ENCODE results near the gene TRIP12. TPM values are rescaled to one million over a fixed set of nuclear protein-coding genes. Genes with fewer than 3 reads are reported as not detected.
A peak's percentile ranks its signal among the peaks of the same experiment; 100 is the strongest.

TRIP12 gene
- polyA plus RNA-seq, 4 donors, result 16.8 to 93.9 (median 25.8) TPM

DNA sequence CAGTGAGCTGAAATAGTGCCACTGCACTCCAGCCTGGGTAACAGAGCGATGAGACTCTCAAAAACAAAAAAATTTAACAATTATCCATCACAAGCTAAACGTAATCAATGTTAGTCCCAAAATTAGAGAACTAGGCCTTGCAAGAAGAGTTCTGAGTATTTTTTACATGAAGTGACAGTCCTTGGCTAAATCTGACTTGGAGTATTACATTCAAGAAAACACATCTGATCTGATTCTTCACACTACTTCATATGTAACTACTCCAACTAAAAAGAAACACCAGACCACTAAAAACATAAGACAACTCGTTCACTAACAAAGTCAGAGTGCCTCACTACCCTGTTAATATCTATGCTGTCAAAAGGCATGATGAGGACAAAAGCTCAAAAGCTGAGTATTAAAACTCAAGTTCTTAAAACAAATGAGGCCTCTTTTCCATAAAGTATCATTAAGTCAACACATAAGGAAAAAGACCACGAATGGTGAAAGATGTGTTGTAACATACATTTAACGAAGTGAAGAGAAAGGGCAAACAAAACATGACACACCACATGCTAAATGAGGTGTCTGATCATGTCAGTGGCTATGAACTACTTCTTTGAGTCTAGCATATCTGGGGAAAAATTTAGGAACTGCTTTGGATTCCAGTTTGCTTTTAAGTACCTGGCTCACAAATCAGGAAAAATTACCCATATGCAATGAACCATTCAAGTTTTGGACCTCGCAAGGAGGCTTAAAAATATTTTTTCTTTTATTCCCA is 42.4 kb downstream of the TRIP12 start:
- FAIRE-seq, result no peak
- H3K36me3 ChIP-seq (ENCODE audit: control insufficient read depth in 3 of 3, insufficient read depth in 2 of 3, low read depth in 1 of 3, low read length in 3 of 3), result peaks cover 0 to 28% (median 3%) of the 10 kb centered on the region in 3 donors

DNA sequence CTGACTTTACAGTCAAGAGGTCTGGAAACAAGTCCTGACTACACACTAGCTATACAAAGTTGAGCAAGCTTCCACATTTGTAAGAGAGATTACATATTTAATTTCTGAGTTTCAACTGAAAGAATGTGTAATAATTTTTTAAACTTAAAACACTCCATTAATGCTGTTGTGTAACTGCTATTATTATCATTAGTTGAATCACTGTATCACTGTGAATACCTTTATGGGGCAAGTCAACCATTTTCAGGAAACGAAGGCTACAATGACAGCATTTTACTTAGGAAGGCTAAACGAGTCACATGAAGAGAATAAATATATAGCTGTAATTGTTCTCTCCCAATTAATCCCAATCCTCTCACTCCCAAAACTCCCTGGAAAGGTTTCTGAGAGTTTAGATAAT is 46.3 kb downstream of the TRIP12 start:
- Histone ChIP-seq H3K4me3 (ENCODE audit: low read depth in 1 of 3, low read length in 3 of 3) (no peak overlapping the region), H3K4me1 (ENCODE audit: control insufficient read depth in 3 of 3, insufficient read depth in 2 of 3, low read depth in 1 of 3, low read length in 2 of 3) (peaks cover 0 to 6% (median 0%) of the 10 kb centered on the region in 3 donors), H3K36me3 (ENCODE audit: control insufficient read depth in 3 of 3, insufficient read depth in 2 of 3, low read depth in 1 of 3, low read length in 3 of 3) (peaks cover 0 to 37% (median 3%) of the 10 kb centered on the region in 3 donors), H3K9me3 (ENCODE audit: control insufficient read depth in 2 of 2, insufficient read depth in 1 of 2, low read depth in 1 of 2, low read length in 1 of 2) (no peaks in the 10 kb centered on the region), H3K27me3 (ENCODE audit: control insufficient read depth in 3 of 3, insufficient read depth in 3 of 3, low read length in 3 of 3) (no peaks in the 10 kb centered on the region), H3K27ac (ENCODE audit: low read depth in 1 of 3, low read length in 2 of 3) (no peak overlapping the region)
- DNase-seq, result no peak
- 78 to 91% (median 79%) methylated on average over 2 of the region's 2 CpGs for WGBS, 3 donors
- no peak for FAIRE-seq

More for the DNA sequence above, 42.4 kb downstream of the TRIP12 start:
- no peak overlapping the region for H3K27ac ChIP-seq (ENCODE audit: low read depth in 1 of 3, low read length in 2 of 3)
- H3K4me3 ChIP-seq (ENCODE audit: low read depth in 1 of 3, low read length in 3 of 3), result no peak overlapping the region
- no peaks in the 10 kb centered on the region for H3K9me3 ChIP-seq (ENCODE audit: control insufficient read depth in 2 of 2, insufficient read depth in 1 of 2, low read depth in 1 of 2, low read length in 1 of 2)
- H3K27me3 ChIP-seq (ENCODE audit: control insufficient read depth in 3 of 3, insufficient read depth in 3 of 3, low read length in 3 of 3), result no peaks in the 10 kb centered on the region
- WGBS, 3 donors, result 86 to 94% (median 92%) methylated on average over 6 of the region's 6 CpGs
- no peak for DNase-seq
- H3K4me1 ChIP-seq (ENCODE audit: control insufficient read depth in 3 of 3, insufficient read depth in 2 of 3, low read depth in 1 of 3, low read length in 2 of 3), result no peaks in the 10 kb centered on the region

DNA sequence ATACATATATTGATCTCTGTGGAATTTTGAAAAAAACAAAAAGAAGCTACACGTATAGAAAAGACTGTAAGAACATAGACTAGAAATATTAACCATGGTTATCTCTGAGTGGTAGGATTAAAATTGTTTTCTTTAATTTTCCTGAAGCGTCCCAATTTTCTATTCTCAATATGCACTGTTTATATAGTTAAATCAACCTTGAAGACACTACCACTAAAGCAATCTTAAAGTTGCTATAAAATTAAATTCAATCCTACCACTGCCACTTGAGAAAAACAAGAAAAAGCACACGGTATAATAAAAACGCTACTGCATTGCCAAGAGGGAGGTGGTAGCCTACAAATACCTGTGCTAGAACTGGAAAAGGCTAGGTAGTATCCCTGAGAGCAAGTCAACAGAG is 47.2 kb downstream of the TRIP12 start:
- Histone ChIP-seq H3K4me1 (ENCODE audit: control insufficient read depth in 3 of 3, insufficient read depth in 2 of 3, low read depth in 1 of 3, low read length in 2 of 3) (peaks cover 0 to 6% (median 0%) of the 10 kb centered on the region in 3 donors), H3K36me3 (ENCODE audit: control insufficient read depth in 3 of 3, insufficient read depth in 2 of 3, low read depth in 1 of 3, low read length in 3 of 3) (peaks cover under 1 to 33% (median 2%) of the 10 kb centered on the region in 3 donors), H3K27ac (ENCODE audit: low read depth in 1 of 3, low read length in 2 of 3) (no peak overlapping the region), H3K4me3 (ENCODE audit: low read depth in 1 of 3, low read length in 3 of 3) (no peak overlapping the region), H3K9me3 (ENCODE audit: control insufficient read depth in 2 of 2, insufficient read depth in 1 of 2, low read depth in 1 of 2, low read length in 1 of 2) (no peaks in the 10 kb centered on the region), H3K27me3 (ENCODE audit: control insufficient read depth in 3 of 3, insufficient read depth in 3 of 3, low read length in 3 of 3) (no peaks in the 10 kb centered on the region)
- 84 to 87% (median 86%) methylated on average over 4 of the region's 4 CpGs for WGBS, 3 donors
- no peak for FAIRE-seq
- no peak for DNase-seq

DNA sequence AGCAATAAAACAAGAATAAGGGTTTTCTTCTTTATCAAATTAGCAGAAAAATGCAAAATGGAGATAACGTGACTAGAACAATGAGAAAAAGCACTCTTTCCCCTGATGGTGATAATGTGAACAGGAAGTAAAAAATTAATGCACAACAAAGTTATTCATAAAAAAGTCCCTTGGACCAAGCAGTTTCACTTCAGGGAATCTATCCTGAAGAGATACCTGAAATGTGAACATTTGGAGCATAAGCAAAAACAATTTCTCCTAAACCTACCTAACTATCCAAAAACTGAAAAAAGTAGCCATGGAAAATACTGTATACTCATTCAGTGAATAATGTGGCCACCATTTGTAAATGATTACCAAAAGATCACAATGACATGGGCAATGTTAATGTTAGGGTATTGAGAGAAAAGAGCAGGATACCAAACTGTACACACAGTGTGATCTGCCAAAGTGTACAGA is 48.7 kb downstream of the TRIP12 start:
- H3K4me1 ChIP-seq (ENCODE audit: control insufficient read depth in 3 of 3, insufficient read depth in 2 of 3, low read depth in 1 of 3, low read length in 2 of 3), result peaks cover 0 to 6% (median 0%) of the 10 kb centered on the region in 3 donors
- FAIRE-seq (no peak), DNase-seq (peak in 1 of 2 donors; percentile 16)
- no peak overlapping the region for H3K4me3 ChIP-seq (ENCODE audit: low read depth in 1 of 3, low read length in 3 of 3)
- no peaks in the 10 kb centered on the region for H3K9me3 ChIP-seq (ENCODE audit: control insufficient read depth in 2 of 2, insufficient read depth in 1 of 2, low read depth in 1 of 2, low read length in 1 of 2)
- H3K27ac ChIP-seq (ENCODE audit: low read depth in 1 of 3, low read length in 2 of 3), result peak overlapping the region in 1 of 3 donors; percentile 28
- 29 to 38% (median 33%) methylated on average over 1 of the region's 1 CpG for WGBS, 3 donors
- no peaks in the 10 kb centered on the region for H3K27me3 ChIP-seq (ENCODE audit: control insufficient read depth in 3 of 3, insufficient read depth in 3 of 3, low read length in 3 of 3)
- peaks cover 4 to 29% (median 5%) of the 10 kb centered on the region in 3 donors for H3K36me3 ChIP-seq (ENCODE audit: control insufficient read depth in 3 of 3, insufficient read depth in 2 of 3, low read depth in 1 of 3, low read length in 3 of 3)

DNA sequence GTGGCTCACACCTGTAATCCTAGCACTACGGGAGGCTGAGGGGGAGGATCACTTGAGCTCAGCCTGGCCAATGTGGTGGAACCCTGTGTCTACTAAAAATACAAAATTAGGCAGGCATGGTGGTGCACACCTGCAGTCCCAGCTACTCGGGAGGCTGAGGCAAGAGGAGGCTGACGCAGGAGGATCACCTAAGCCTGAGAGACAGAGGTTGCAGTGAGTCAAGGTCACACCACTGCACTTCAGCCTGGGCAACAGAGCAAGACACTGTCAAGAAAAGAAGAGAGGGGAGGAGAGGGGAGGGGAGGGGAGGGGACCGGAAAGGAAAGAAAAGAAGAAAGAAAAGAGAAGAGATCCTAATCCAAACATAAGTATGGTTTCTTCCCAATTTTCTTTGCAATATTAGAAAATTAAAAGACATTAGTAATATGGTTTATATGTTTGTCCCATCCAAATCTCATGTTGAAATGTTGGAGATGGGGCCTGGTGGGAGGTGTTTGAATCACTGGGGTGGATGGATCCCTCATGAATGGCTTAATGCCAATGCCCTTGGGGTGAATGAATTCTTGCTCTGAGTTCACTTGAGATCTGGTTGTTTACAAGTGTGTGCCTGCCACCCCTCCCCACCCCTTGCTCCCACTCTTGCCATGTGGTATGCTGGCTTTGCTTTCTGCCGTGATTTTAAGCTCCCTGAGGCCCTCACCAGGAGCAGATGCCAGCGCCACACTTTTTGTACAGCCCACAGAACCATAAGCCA is 50.7 kb downstream of the TRIP12 start:
- Histone ChIP-seq H3K9me3 (ENCODE audit: control insufficient read depth in 2 of 2, insufficient read depth in 1 of 2, low read depth in 1 of 2, low read length in 1 of 2) (no peaks in the 10 kb centered on the region), H3K4me1 (ENCODE audit: control insufficient read depth in 3 of 3, insufficient read depth in 2 of 3, low read depth in 1 of 3, low read length in 2 of 3) (peaks cover 0 to 6% (median 0%) of the 10 kb centered on the region in 3 donors), H3K36me3 (ENCODE audit: control insufficient read depth in 3 of 3, insufficient read depth in 2 of 3, low read depth in 1 of 3, low read length in 3 of 3) (peaks cover 5 to 19% (median 5%) of the 10 kb centered on the region in 3 donors), H3K27me3 (ENCODE audit: control insufficient read depth in 3 of 3, insufficient read depth in 3 of 3, low read length in 3 of 3) (no peaks in the 10 kb centered on the region), H3K4me3 (ENCODE audit: low read depth in 1 of 3, low read length in 3 of 3) (no peak overlapping the region), H3K27ac (ENCODE audit: low read depth in 1 of 3, low read length in 2 of 3) (no peak overlapping the region)
- FAIRE-seq (no peak), DNase-seq (no peak)
- WGBS, 3 donors, result 95 to 99% (median 98%) methylated on average over 6 of the region's 6 CpGs

DNA sequence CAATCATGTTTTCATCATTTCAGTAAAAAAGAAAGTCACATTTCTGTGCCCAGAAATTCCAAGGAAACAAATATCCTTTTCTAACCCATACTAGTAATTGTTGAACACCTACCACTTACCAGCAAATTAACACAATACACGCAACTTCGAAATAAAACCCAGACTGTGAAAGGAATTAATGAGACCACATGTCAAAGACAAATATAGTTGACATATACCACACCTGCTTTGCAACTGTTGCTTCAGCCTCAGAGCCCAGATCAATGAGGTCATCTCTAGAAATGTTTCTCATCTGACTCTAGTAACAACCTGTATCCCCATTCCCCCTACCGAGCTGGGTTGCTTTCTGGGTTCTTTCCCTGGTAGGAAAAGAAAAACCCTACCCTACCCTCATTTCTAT is 52.6 kb downstream of the TRIP12 start:
- Histone ChIP-seq H3K4me3 (ENCODE audit: low read depth in 1 of 3, low read length in 3 of 3) (no peak overlapping the region), H3K4me1 (ENCODE audit: control insufficient read depth in 3 of 3, insufficient read depth in 2 of 3, low read depth in 1 of 3, low read length in 2 of 3) (peaks cover 0 to 6% (median 0%) of the 10 kb centered on the region in 3 donors), H3K27ac (ENCODE audit: low read depth in 1 of 3, low read length in 2 of 3) (no peak overlapping the region), H3K36me3 (ENCODE audit: control insufficient read depth in 3 of 3, insufficient read depth in 2 of 3, low read depth in 1 of 3, low read length in 3 of 3) (peaks cover 5 to 19% (median 6%) of the 10 kb centered on the region in 3 donors), H3K9me3 (ENCODE audit: control insufficient read depth in 2 of 2, insufficient read depth in 1 of 2, low read depth in 1 of 2, low read length in 1 of 2) (no peaks in the 10 kb centered on the region), H3K27me3 (ENCODE audit: control insufficient read depth in 3 of 3, insufficient read depth in 3 of 3, low read length in 3 of 3) (no peaks in the 10 kb centered on the region)
- 88 to 93% (median 93%) methylated on average over 3 of the region's 3 CpGs for WGBS, 3 donors
- DNase-seq (no peak), FAIRE-seq (no peak)

DNA sequence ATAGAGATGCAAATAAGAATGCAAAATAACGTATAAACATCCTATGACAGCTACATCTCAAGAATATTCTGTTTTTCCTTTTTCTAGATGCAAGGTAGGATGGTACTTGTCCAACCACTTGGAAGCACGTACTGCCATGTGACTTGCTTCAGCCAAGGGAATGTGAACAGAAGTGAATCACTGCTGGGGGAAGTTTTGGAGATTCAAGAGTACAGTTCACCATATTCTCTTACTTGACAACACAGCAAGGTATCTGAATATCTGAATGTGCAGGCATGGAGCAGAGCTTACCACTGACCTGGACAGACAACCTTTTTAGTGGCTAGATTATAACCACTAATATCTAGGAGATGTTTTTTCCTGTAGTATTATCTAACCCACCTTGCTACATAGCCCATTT is 53.0 kb downstream of the TRIP12 start:
- H3K27ac ChIP-seq (ENCODE audit: low read depth in 1 of 3, low read length in 2 of 3), result no peak overlapping the region
- WGBS, 3 donors, result 95 to 98% (median 95%) methylated on average over 2 of the region's 2 CpGs
- FAIRE-seq (no peak), DNase-seq (no peak)
- peaks cover 0 to 6% (median 0%) of the 10 kb centered on the region in 3 donors for H3K4me1 ChIP-seq (ENCODE audit: control insufficient read depth in 3 of 3, insufficient read depth in 2 of 3, low read depth in 1 of 3, low read length in 2 of 3)
- H3K36me3 ChIP-seq (ENCODE audit: control insufficient read depth in 3 of 3, insufficient read depth in 2 of 3, low read depth in 1 of 3, low read length in 3 of 3), result peaks cover 5 to 19% (median 6%) of the 10 kb centered on the region in 3 donors
- H3K4me3 ChIP-seq (ENCODE audit: low read depth in 1 of 3, low read length in 3 of 3), result no peak overlapping the region
- H3K27me3 ChIP-seq (ENCODE audit: control insufficient read depth in 3 of 3, insufficient read depth in 3 of 3, low read length in 3 of 3), result no peaks in the 10 kb centered on the region
- no peaks in the 10 kb centered on the region for H3K9me3 ChIP-seq (ENCODE audit: control insufficient read depth in 2 of 2, insufficient read depth in 1 of 2, low read depth in 1 of 2, low read length in 1 of 2)

DNA sequence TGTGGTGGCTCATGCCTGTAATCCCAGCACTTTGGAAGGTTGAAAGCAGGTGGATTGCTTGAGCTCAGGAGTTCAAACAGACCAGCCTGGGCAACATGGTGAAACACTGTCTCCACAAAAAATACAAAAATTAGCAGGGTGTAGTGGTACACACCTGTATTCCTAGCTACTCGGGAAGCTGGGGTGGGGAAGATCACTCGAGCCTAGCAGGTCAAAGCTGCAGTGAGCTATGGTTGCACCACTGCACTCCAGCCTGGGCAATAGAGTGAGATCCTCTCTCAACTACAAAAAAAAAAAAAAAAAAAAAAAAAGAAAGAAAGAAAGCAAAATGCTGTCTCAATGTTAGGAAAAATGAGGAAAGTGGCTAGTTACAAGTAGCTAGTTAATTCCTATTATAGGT is 56.8 kb downstream of the TRIP12 start:
- H3K27ac ChIP-seq (ENCODE audit: low read depth in 1 of 3, low read length in 2 of 3), result no peak overlapping the region
- no peak for DNase-seq
- H3K4me3 ChIP-seq (ENCODE audit: low read depth in 1 of 3, low read length in 3 of 3), result no peak overlapping the region
- H3K9me3 ChIP-seq (ENCODE audit: control insufficient read depth in 2 of 2, insufficient read depth in 1 of 2, low read depth in 1 of 2, low read length in 1 of 2), result no peaks in the 10 kb centered on the region
- FAIRE-seq, result no peak
- peaks cover 5 to 15% (median 6%) of the 10 kb centered on the region in 3 donors for H3K36me3 ChIP-seq (ENCODE audit: control insufficient read depth in 3 of 3, insufficient read depth in 2 of 3, low read depth in 1 of 3, low read length in 3 of 3)
- no peaks in the 10 kb centered on the region for H3K27me3 ChIP-seq (ENCODE audit: control insufficient read depth in 3 of 3, insufficient read depth in 3 of 3, low read length in 3 of 3)
- no peaks in the 10 kb centered on the region for H3K4me1 ChIP-seq (ENCODE audit: control insufficient read depth in 3 of 3, insufficient read depth in 2 of 3, low read depth in 1 of 3, low read length in 2 of 3)
- WGBS, 3 donors, result 94 to 96% (median 95%) methylated on average over 2 of the region's 2 CpGs

All from small intestine (tissue), 7 donors.